Endothelial cell of umbilical vein (primary cell): Measurements from ENCODE around the gene TMEM42. TPM values are rescaled to one million over a fixed set of nuclear protein-coding genes. Genes with fewer than 3 reads are reported as not detected.

ENCODE experiments used
- BruUV-seq: library from RNA; stranded (reverse); fragments of 400-500 nt; replicated peaks from 2 replicates; lab custom pipeline; 2021; lab: Mats Ljungman, UMichigan
- CTCF ChIA-PET: fragments of 300-600, 350-600 bp; sonication (Branson Sonifier 250); formaldehyde crosslinking; loops from one replicate; lab custom pipeline; 2021; ENCODE audit warnings: antibody characterized with exemption, inconsistent platforms; lab: Charles Lee
- POLR2A ChIA-PET: fragments of 300-600, 350-600 bp; sonication (Branson Sonifier 250); formaldehyde crosslinking; loops from one replicate; lab custom pipeline; 2021; ENCODE audit warnings: antibody characterized with exemption, inconsistent platforms; lab: Charles Lee
- DNase-seq: peaks from one replicate; pipeline ENCODE4 v3.0.0-alpha.2; 2011; ENCODE audit warnings: low read depth, low spot score
- FAIRE-seq: peaks from 2 replicates; lab custom pipeline; 2011; peaks lifted over from hg19 to GRCh38; lab: Jason Lieb, UNC
- H2AFZ ChIP-seq: 2 replicates; pipeline ENCODE4 v1.6.0; 2012; ENCODE audit warnings: low read depth, low read length, control low read depth, inconsistent platforms
- H3K27ac ChIP-seq: 2 replicates; pipeline ENCODE4 v1.5.1; 2011; ENCODE audit warnings: low read depth, mild to moderate bottlenecking, control low read depth, low read length, moderate library complexity; ENCODE audit not compliant: insufficient read depth
- H3K27me3 ChIP-seq, 2 experiments: 2 replicates each; pipeline versions ENCODE4 v1.6.0 to v1.6.1; 2011; ENCODE audit warnings: low read length in 2 of 2, mixed read lengths in 1 of 2; ENCODE audit not compliant: control insufficient read depth in 2 of 2, insufficient read depth in 2 of 2
- H3K36me3 ChIP-seq, 2 experiments: 2 replicates in 1 of 2; 3 replicates in 1 of 2; pipeline ENCODE4 v1.5.1; 2011; ENCODE audit warnings: low read length in 2 of 2, mild to moderate bottlenecking in 1 of 2, moderate library complexity in 1 of 2; ENCODE audit not compliant: control insufficient read depth in 2 of 2, insufficient read depth in 2 of 2; ENCODE audit errors: extremely low read depth in 1 of 2
- H3K4me1 ChIP-seq: 3 replicates; pipeline ENCODE4 v1.5.1; 2011; ENCODE audit warnings: mild to moderate bottlenecking, low read length; ENCODE audit not compliant: control insufficient read depth, insufficient read depth; ENCODE audit errors: extremely low read depth
- H3K4me2 ChIP-seq: 2 replicates; pipeline ENCODE4 v1.6.1; 2011; ENCODE audit warnings: low read length, control low read depth, mixed read lengths; ENCODE audit not compliant: insufficient read depth
- H3K4me3 ChIP-seq, 3 experiments: fragments of 200-600 bp in 1 of 3; sonication (generic), shearing (Covaris generic) in 1 of 3; replicated peaks in 1 of 3; 2 replicates each; pipeline ENCODE4 v1.5.1; 2011 to 2016; ENCODE audit warnings: control low read depth in 3 of 3, low read length in 3 of 3, mild to moderate bottlenecking in 2 of 3, inconsistent platforms in 1 of 3, low read depth in 1 of 3, moderate library complexity in 1 of 3; ENCODE audit not compliant: insufficient read depth in 1 of 3
- H3K79me2 ChIP-seq: 2 replicates; pipeline ENCODE4 v1.6.0; 2012; ENCODE audit warnings: low read length, inconsistent platforms; ENCODE audit not compliant: control insufficient read depth, insufficient read depth
- H3K9ac ChIP-seq: replicated peaks from 2 replicates; pipeline ENCODE3; 2011; ENCODE audit warnings: low read length, control low read depth; ENCODE audit not compliant: insufficient read depth; ENCODE audit errors: extremely low read depth
- H3K9me1 ChIP-seq: replicated peaks from 3 replicates; pipeline ENCODE4 v1.6.0; 2011; ENCODE audit warnings: mild to moderate bottlenecking, low read length; ENCODE audit not compliant: control insufficient read depth, insufficient read depth; ENCODE audit errors: extremely low read depth
- H3K9me3 ChIP-seq: replicated peaks from 2 replicates; pipeline ENCODE4 v1.5.1; 2012; ENCODE audit warnings: low read length, inconsistent platforms; ENCODE audit not compliant: control insufficient read depth, insufficient read depth
- H4K20me1 ChIP-seq: replicated peaks from 2 replicates; pipeline ENCODE3; 2011; ENCODE audit warnings: mild to moderate bottlenecking, low read length; ENCODE audit not compliant: control insufficient read depth, insufficient read depth; ENCODE audit errors: extremely low read depth
- EZH2 ChIP-seq: IDR thresholded peaks from 2 replicates; pipeline ENCODE4 v1.6.1; 2012; ENCODE audit warnings: borderline replicate concordance, low read depth, mild to moderate bottlenecking, moderate library complexity, low read length, inconsistent platforms; ENCODE audit not compliant: severe bottlenecking
- FOS ChIP-seq: IDR thresholded peaks from 2 replicates; pipeline ENCODE4 v1.6.1; 2011; ENCODE audit warnings: mild to moderate bottlenecking, low read length, moderate library complexity, borderline replicate concordance; ENCODE audit not compliant: insufficient read depth
- JUN ChIP-seq: IDR thresholded peaks from 2 replicates; pipeline ENCODE4 v1.6.1; 2011; ENCODE audit warnings: borderline replicate concordance, low read depth; ENCODE audit not compliant: insufficient read length, insufficient read depth
- POLR2AphosphoS5 ChIP-seq: IDR thresholded peaks from 2 replicates; pipeline ENCODE4 v1.6.1; 2012; ENCODE audit warnings: low read depth, mild to moderate bottlenecking, control low read depth, low read length, moderate library complexity; ENCODE audit not compliant: insufficient read depth
- dilution Hi-C: fragments of 300-500 bp; cut with MboI; formaldehyde crosslinking; loops from one replicate; pipeline ENCODE4 v1.15.0; 2019; ENCODE audit warnings: low sequenced_read_pairs; ENCODE audit not compliant: extremely low pct_ligation_motif_present
- intact Hi-C: fragments of 100-400 bp; cut with micrococcal nuclease; formaldehyde crosslinking; loops from one replicate; pipeline ENCODE4 v1.10.0; 2022
- polyA plus RNA-seq, 4 experiments: library from polyadenylated mRNA; depleted of rRNA in 3 of 4; stranded (reverse) in 3 of 4; unstranded in 1 of 4; fragments of >200 nt; gene quantifications; 2 replicates each; pipeline versions ENCODE4 v1.2.1 to v1.2.3, GENCODE V29; 2011 to 2012; ENCODE audit warnings: missing spikeins in 1 of 4
- total RNA-seq: library from RNA; stranded (reverse); gene quantifications from 2 replicates; pipeline ENCODE4 v1.2.3, GENCODE V29; 2021
- TF ChIP-seq, protein P1 (sequence below): IDR thresholded peaks from 2 replicates; pipeline ENCODE4 v1.6.1; 2011; ENCODE audit not compliant: insufficient read depth, insufficient read length
- TF ChIP-seq, protein P2 (sequence below), 2 donors: IDR thresholded peaks; 1 replicate in 1 of 2; 2 replicates in 1 of 2; pipeline ENCODE4 v1.5.1; 2011; ENCODE audit warnings: low read length in 2 of 2, mild to moderate bottlenecking in 2 of 2, moderate library complexity in 2 of 2, control low read depth in 1 of 2, inconsistent platforms in 1 of 2, low read depth in 1 of 2; ENCODE audit not compliant: insufficient read depth in 1 of 2; ENCODE audit errors: extremely low read depth in 1 of 2

TMEM42 gene
- total and polyA plus RNA-seq, 2 donors (not counting 3 experiments of a cell fraction or from before 2014, with no cell fraction given): 10.6 to 46.4 TPM

DNA sequence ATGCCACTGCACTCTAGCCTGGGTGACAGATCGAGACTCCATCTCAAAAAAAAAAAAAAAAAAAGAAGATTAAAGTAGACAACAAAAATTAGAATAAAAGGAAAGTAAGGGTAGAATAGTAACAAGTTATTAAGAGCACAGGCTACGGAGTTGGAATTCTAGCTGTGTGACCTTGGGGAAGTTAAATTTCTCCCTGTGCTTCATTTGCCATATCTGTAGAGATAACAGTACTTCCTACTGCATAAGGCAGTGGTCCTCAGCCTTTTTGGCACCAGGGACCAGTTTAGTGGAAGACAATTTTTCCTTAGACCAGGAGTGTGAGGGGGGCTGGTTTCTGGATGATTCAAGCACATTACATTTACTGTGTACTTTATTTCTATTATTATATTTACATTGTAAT lies 28.7 kb upstream of the TMEM42 start:
- Histone ChIP-seq H3K4me1 (no peaks in the 10 kb centered on the region), H3K27ac (no peak overlapping the region), H3K9me1 (no peaks in the 10 kb centered on the region), H3K9ac (no peak overlapping the region), H4K20me1 (no peaks in the 10 kb centered on the region), H3K79me2 (no peaks in the 10 kb centered on the region), H2AFZ (no peak overlapping the region), H3K36me3 (peaks cover 2 to 3% of the 10 kb centered on the region in 2 experiments), H3K9me3 (peaks cover 4% of the 10 kb centered on the region), H3K4me2 (no peak overlapping the region), H3K4me3 (no peak overlapping the region), H3K27me3 (no peaks in the 10 kb centered on the region)
- ChIA-PET CTCF (interaction anchor here (1.0 to 1.7 kb wide), 2 partner anchors 11 to 17 kb away, joined by 3 to 4 read pairs; no protein-coding TSS in a partner anchor), POLR2A (no interaction called here)
- no TSS peak for BruUV-seq
- FAIRE-seq: no peak
- TF ChIP-seq POLR2AphosphoS5 (no peak), FOS (no peak), EZH2 (no peak), JUN (no peak)
- TF ChIP-seq, protein P1, sequence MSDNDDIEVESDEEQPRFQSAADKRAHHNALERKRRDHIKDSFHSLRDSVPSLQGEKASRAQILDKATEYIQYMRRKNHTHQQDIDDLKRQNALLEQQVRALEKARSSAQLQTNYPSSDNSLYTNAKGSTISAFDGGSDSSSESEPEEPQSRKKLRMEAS: no peak
- TF ChIP-seq, protein P2, sequence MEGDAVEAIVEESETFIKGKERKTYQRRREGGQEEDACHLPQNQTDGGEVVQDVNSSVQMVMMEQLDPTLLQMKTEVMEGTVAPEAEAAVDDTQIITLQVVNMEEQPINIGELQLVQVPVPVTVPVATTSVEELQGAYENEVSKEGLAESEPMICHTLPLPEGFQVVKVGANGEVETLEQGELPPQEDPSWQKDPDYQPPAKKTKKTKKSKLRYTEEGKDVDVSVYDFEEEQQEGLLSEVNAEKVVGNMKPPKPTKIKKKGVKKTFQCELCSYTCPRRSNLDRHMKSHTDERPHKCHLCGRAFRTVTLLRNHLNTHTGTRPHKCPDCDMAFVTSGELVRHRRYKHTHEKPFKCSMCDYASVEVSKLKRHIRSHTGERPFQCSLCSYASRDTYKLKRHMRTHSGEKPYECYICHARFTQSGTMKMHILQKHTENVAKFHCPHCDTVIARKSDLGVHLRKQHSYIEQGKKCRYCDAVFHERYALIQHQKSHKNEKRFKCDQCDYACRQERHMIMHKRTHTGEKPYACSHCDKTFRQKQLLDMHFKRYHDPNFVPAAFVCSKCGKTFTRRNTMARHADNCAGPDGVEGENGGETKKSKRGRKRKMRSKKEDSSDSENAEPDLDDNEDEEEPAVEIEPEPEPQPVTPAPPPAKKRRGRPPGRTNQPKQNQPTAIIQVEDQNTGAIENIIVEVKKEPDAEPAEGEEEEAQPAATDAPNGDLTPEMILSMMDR (IDR thresholded peaks at IDR 0.05; ENCODE audit: extremely low read depth in 1 of 2, insufficient read depth in 1 of 2, low read depth in 1 of 2, low read length in 2 of 2): no peak
- dilution Hi-C loops (no loop called here), intact Hi-C loops (no loop called here)
- no peak for DNase-seq
